Left kidney (tissue), 8 donors: Measurements from ENCODE around the gene RASIP1. TPM values are rescaled to one million over a fixed set of nuclear protein-coding genes. Genes with fewer than 3 reads are reported as not detected.
"Not testable (repeated sequence)": the region's sequence is repeated elsewhere in the genome, so short reads cannot be mapped to it uniquely, and the experiment has no call there.

Experiments
- DNase-seq: peaks from one replicate; pipeline ENCODE4 v3.0.0-alpha.2; 2013
- long read RNA-seq, 8 donors: transcript quantifications; one replicate each; lab custom pipeline, GENCODE V29; 2026
- polyA plus RNA-seq: library from polyadenylated mRNA; unstranded; fragments of 120-200 nt; gene quantifications from one replicate; pipeline ENCODE4 v1.2.1, GENCODE V29; 2013; ENCODE audit not compliant: insufficient read length

Gene RASIP1, protein sequence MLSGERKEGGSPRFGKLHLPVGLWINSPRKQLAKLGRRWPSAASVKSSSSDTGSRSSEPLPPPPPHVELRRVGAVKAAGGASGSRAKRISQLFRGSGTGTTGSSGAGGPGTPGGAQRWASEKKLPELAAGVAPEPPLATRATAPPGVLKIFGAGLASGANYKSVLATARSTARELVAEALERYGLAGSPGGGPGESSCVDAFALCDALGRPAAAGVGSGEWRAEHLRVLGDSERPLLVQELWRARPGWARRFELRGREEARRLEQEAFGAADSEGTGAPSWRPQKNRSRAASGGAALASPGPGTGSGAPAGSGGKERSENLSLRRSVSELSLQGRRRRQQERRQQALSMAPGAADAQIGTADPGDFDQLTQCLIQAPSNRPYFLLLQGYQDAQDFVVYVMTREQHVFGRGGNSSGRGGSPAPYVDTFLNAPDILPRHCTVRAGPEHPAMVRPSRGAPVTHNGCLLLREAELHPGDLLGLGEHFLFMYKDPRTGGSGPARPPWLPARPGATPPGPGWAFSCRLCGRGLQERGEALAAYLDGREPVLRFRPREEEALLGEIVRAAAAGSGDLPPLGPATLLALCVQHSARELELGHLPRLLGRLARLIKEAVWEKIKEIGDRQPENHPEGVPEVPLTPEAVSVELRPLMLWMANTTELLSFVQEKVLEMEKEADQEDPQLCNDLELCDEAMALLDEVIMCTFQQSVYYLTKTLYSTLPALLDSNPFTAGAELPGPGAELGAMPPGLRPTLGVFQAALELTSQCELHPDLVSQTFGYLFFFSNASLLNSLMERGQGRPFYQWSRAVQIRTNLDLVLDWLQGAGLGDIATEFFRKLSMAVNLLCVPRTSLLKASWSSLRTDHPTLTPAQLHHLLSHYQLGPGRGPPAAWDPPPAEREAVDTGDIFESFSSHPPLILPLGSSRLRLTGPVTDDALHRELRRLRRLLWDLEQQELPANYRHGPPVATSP
- 11.9 TPM for polyA plus RNA-seq
- long read RNA-seq, donor 1, partial matches to known transcripts: 10 of 17 reads
- long read RNA-seq, donor 1, other reads (novel, unspliced or antisense): 0 of 17 reads
- long read RNA-seq, donor 2, partial matches to known transcripts: 25 of 27 reads
- long read RNA-seq, donor 2, other reads (novel, unspliced or antisense): 0 of 27 reads
- long read RNA-seq, donor 3, partial matches to known transcripts: 0 of 3 reads
- long read RNA-seq, donor 3, other reads (novel, unspliced or antisense): 0 of 3 reads
- long read RNA-seq, donor 4: 0 reads
- long read RNA-seq, donor 5, partial matches to known transcripts: 14 of 17 reads
- long read RNA-seq, donor 5, other reads (novel, unspliced or antisense): 0 of 17 reads
- long read RNA-seq, donor 6, partial matches to known transcripts: 0 of 5 reads
- long read RNA-seq, donor 6, other reads (novel, unspliced or antisense): 0 of 5 reads
- long read RNA-seq, donor 7, transcript RASIP1-201 (12 exons, 3,308 nt): major isoform, 6 of 6 reads
- long read RNA-seq, donor 7, partial matches to known transcripts: 0 of 6 reads
- long read RNA-seq, donor 7, other reads (novel, unspliced or antisense): 0 of 6 reads
- long read RNA-seq, donor 8, partial matches to known transcripts: 0 of 2 reads
- long read RNA-seq, donor 8, other reads (novel, unspliced or antisense): 0 of 2 reads

GRCh38 chr19:48740164-48740972 is at the start of gene RASIP1:
Gene RASIP1, minus strand, starts transcription at chr19:48740610. Its CDS starts 328 bp downstream, at chr19:48740282.
- no peak for DNase-seq

DNA sequence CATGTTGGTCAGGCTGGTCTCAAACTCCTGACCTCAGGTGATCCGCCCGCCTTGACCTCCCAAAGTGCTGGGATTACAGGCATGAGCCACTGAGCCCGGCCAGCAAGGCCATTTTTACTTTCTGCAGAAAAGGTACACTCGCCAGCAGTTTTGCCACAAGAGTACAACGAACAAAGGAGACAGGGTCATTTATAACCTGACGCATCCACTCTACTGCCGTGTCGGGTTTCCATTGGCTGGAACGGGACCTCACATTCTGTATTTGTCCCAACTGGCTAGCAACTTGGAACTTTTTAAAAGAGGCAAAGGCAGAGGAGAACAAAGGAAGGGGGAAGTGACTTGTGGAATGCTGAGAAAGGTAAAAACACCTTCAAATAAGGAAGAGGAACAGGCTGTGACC is 46.9 kb upstream of the RASIP1 start:
- DNase-seq: not testable (repeated sequence)

DNA sequence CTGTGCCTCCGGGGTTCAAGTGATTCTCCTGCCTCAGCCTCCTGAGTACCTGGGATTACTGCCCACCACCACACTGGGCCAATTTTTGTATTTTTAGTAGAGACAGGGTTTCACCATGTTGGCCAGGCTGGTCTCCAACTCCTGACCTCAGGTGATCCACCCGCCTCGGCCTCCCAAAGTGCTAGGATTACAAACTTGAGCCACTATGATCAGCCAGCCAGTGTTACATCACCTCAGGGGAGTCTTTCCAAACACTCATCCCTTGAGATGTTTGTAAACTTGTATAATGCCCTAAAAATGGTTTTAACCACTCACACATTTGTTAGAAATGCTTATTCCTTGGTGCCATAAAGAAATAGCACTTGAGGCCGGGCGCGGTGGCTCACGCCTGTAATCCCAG is 46.0 kb upstream of the RASIP1 start:
- not testable (repeated sequence) for DNase-seq

GRCh38 chr19:48784527-48784926 is 44.1 kb upstream of the RASIP1 start:
- no peak for DNase-seq

- no peak for DNase-seq
Measured at GRCh38 chr19:48780631-48781391, 40.4 kb upstream of the RASIP1 start.

DNA sequence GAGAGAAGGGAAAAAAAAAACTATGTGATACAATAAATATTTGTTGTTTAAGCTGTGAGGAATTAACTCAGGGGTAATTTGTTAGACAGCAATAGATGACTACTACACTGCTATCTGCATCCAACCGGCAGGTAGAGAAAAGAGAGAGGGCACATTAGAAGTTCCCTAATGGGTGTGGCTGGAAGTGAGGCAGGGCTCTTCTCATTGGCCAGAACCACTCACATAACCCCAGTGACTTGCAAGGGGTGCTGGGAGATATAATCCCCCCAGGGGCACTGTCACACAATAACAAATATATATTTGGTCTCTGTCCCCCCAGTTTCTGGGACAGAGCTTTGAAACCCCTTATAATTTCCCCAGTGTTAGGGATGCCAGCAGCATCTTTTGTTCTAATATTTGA is 39.2 kb upstream of the RASIP1 start:
- DNase-seq: no peak

GRCh38 chr19:48777720-48778119 is 37.3 kb upstream of the RASIP1 start:
- no peak for DNase-seq

DNA sequence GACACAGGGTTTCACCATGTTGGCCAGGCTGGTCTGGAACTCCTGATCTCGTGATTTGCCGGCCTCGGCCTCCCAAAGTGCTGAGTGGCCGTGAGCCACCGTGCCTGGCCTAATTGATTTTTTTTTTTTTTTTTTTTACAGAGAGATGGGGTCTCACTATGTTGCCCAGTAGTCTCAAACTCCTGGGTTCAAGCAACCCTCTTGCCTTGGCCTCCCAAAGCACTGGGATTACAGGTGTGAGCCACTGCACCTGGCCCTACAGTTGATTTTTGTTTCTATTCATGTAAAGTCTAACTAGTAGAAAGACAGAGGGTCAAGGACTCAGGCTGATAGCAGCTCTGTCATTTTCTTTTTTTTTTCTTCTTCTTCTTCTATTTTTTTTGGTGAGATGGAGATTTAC is 36.7 kb upstream of the RASIP1 start:
- no peak for DNase-seq

GRCh38 chr19:48772503-48772953 is 32.1 kb upstream of the RASIP1 start:
- no peak for DNase-seq

DNA sequence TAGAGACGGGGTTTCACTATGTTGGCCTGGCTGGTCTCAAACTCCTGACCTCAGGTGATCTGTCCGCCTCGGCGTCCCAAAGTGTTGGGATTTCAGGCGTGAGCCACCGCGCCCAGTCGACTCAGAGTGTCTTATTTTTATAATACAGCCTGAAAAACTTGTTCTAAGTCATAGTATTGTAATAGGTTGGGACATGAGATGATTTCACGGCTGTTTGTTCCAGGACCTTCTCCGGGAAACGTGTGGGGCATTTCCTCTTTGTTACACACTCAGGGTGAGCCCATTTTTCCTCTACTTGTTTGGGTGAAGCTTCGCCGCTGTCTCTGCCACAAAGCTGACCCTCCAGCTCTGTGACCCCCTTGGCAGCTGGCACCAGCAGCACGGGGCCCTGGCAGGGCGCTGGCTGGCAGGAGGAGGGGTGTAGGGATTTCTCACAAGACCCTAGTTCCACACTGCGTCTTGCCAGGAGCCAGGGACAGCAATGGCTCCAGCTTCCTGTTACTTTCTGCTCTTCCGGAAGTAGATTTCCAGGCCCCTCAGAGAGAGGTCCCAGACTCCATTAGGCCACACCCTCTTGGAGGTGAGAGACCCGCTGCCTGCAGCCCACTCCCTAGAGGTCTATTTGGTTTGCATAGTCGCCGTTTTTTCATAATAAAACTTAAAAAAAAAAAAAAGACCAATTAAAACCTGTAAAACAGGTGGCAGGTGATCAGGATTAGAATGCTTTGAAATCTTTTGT is 30.5 kb upstream of the RASIP1 start:
- DNase-seq: no peak

DNA sequence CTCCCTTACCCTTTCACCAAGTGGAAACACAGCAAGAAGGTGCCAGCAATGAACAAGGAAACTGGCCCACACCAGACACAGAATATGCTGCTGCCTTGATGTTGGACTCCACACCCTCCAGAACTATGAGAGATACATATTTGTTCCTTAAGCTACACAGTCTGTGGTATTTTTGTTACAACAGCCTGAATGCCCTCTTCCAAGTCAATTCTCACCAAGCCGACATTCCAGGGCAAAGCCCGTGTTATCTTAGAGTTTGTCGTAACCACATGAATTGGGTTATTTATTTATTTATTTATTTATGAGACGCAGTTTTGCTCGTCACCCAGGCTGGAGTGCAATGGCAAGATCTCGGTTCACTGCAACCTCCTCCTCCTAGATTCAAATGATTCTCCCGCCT is 29.9 kb upstream of the RASIP1 start:
- no peak for DNase-seq

GRCh38 chr19:48768994-48769713 is 28.7 kb upstream of the RASIP1 start:
- no peak for DNase-seq

DNA sequence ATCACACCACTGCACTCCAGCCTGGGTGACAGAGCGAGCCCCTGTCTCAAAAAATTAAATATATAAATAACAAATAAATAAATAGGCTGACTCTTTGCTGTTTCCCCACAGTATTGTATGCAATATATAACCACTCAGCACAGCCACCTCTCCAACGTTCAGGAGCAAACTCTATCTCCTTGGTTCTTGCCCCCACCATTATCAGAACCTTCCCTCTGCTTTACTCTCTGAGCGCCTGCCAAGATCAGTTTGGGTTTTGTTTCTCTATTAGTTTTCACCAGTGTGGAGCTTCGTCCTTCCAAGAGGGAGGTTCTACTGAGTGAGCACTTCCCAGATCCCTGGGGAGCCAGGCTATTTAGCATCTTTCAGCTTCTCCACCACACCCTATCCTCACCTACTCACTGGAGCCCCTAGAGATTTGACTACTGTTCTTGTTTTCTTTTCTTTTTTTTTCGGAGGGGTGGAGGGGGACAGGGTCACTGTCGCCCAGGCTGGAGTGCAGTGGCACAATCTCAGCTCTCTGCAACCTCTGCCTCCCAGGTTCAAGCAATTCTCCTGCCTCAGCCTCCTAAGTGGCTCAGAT is 27.9 kb upstream of the RASIP1 start:
- not testable (repeated sequence) for DNase-seq

DNA sequence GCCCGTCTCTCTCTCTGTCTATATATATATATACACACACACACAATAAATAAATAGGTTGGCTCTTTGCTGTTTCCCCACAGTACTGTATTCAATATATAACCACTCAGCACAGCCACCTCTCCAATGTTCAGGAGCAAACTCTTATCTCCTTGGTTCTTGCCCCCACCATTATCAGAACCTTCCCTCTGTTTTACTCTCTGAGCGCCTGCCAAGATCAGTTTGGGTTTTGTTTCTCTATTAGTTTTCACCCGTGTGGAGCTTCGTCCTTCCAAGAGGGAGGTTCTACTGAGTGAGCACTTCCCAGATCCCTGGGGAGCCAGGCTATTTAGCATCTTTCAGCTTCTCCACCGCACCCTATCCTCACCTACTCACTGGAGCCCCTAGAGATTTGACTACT is 25.4 kb upstream of the RASIP1 start:
- not testable (repeated sequence) for DNase-seq

GRCh38 chr19:48760504-48761205 is 20.2 kb upstream of the RASIP1 start:
- DNase-seq: no peak

GRCh38 chr19:48757741-48758144 is 17.3 kb upstream of the RASIP1 start:
- no peak for DNase-seq

DNA sequence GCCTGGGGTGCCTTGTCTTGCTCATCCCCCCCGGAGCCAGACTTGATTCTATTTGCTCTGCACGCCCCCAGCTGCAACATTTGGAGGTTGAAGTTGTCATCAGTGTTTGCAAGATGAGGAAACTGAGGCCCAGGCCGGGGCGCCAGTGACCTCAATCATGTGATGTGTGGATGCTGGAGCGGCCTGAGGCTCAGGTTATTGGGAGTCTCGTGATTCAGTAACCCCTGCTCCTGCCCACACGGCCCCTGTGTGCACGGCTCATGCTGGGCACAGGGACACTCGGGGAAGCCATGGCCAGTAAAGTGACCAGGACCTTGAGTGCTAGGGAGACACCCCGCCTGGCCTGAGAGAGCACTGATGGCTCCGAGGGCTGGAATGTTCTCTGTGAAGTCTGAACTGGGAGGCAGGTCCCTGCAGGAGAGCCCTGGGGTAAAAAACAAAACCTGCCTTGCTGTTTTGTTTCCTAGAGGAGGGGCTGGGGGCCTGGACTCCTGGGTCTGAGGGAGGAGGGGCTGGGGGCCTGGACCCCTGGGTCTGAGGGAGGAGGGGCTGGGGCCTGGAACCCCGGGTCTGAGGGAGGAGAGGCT is 16.8 kb upstream of the RASIP1 start:
- no peak for DNase-seq
